ENCODE measurements around the gene PCGF6.
A peak's percentile ranks its signal among the peaks of the same experiment; 100 is the strongest.
"Not testable (repeated sequence)": the region's sequence is repeated elsewhere in the genome, so short reads cannot be mapped to it uniquely, and the experiment has no call there.

Gene PCGF6

GRCh38 chr10:103394180-103394579 is 43.2 kb upstream of the PCGF6 start:
- no peak for DNase-seq

GRCh38 chr10:103382769-103383168 is 31.8 kb upstream of the PCGF6 start:
- Mint-ChIP-seq H3K4me3 (no peak overlapping the region), H3K4me1 (no peaks in the 10 kb centered on the region), H3K27me3 (ENCODE audit: low read depth, poor library complexity) (no peaks in the 10 kb centered on the region)

More at GRCh38 chr10:103394180-103394579, 43.2 kb upstream of the PCGF6 start:
- H3K27ac Mint-ChIP-seq = peak overlapping the region; percentile 22
- TF ChIP-seq CTCF (IDR thresholded peaks at IDR 0.05) = no peak
- peak overlapping the region; percentile 100 for H3K4me3 Mint-ChIP-seq
- H3K9me3 Mint-ChIP-seq = no peaks in the 10 kb centered on the region
- peaks cover 46% of the 10 kb centered on the region for H3K36me3 Mint-ChIP-seq (ENCODE audit: low read depth)
- peaks cover 5% of the 10 kb centered on the region for H3K27me3 Mint-ChIP-seq (ENCODE audit: low read depth, poor library complexity)
- peaks cover 53% of the 10 kb centered on the region for H3K4me1 Mint-ChIP-seq

GRCh38 chr10:103374263-103374662 is 23.3 kb upstream of the PCGF6 start:
- TF ChIP-seq CTCF (IDR thresholded peaks at IDR 0.05) = no peak
- H3K36me3 Mint-ChIP-seq (ENCODE audit: low read depth) = peaks cover 28% of the 10 kb centered on the region
- no peak overlapping the region for H3K4me3 Mint-ChIP-seq
- peaks cover 5% of the 10 kb centered on the region for H3K4me1 Mint-ChIP-seq
- H3K27ac Mint-ChIP-seq = no peak overlapping the region
- H3K9me3 Mint-ChIP-seq = no peaks in the 10 kb centered on the region
- DNase-seq = no peak
- no peaks in the 10 kb centered on the region for H3K27me3 Mint-ChIP-seq (ENCODE audit: low read depth, poor library complexity)

More at GRCh38 chr10:103382769-103383168, 31.8 kb upstream of the PCGF6 start:
- TF ChIP-seq CTCF (IDR thresholded peaks at IDR 0.05) = no peak
- Mint-ChIP-seq H3K36me3 (ENCODE audit: low read depth) (peaks cover 51% of the 10 kb centered on the region), H3K9me3 (no peaks in the 10 kb centered on the region), H3K27ac (no peak overlapping the region)
- no peak for DNase-seq

GRCh38 chr10:103373544-103373943 is 22.6 kb upstream of the PCGF6 start:
- peaks cover 25% of the 10 kb centered on the region for H3K36me3 Mint-ChIP-seq (ENCODE audit: low read depth)
- no peak for DNase-seq
- H3K4me3 Mint-ChIP-seq = no peak overlapping the region
- no peaks in the 10 kb centered on the region for H3K27me3 Mint-ChIP-seq (ENCODE audit: low read depth, poor library complexity)
- H3K9me3 Mint-ChIP-seq = no peaks in the 10 kb centered on the region
- peaks cover 8% of the 10 kb centered on the region for H3K4me1 Mint-ChIP-seq
- no peak for TF ChIP-seq CTCF (IDR thresholded peaks at IDR 0.05)
- H3K27ac Mint-ChIP-seq = peak overlapping the region; percentile 27

- peak; percentile 87 for DNase-seq
- no peak for TF ChIP-seq CTCF (IDR thresholded peaks at IDR 0.05)
- H3K9me3 Mint-ChIP-seq = peaks cover 7% of the 10 kb centered on the region
- H3K27me3 Mint-ChIP-seq (ENCODE audit: low read depth, poor library complexity) = peaks cover 6% of the 10 kb centered on the region
- peaks cover 5% of the 10 kb centered on the region for H3K36me3 Mint-ChIP-seq (ENCODE audit: low read depth)
- peaks cover 17% of the 10 kb centered on the region for H3K4me1 Mint-ChIP-seq
- H3K4me3 Mint-ChIP-seq = peak within 1 kb of the TSS; percentile 88
- H3K27ac Mint-ChIP-seq = peak within 1 kb of the TSS; percentile 88
These were observed 17.0 kb upstream of the PCGF6 start, which contains the start of gene TAF5 for GRCh38 chr10:103367782-103368518. TSS of gene TAF5 (plus strand) at chr10:103367976. CDS start at chr10:103367990, 14 bp downstream.

GRCh38 chr10:103367379-103367781 is 16.4 kb upstream of the PCGF6 start:
- Mint-ChIP-seq H3K27me3 (ENCODE audit: low read depth, poor library complexity) (peaks cover 6% of the 10 kb centered on the region), H3K36me3 (ENCODE audit: low read depth) (peaks cover 5% of the 10 kb centered on the region), H3K4me1 (peaks cover 17% of the 10 kb centered on the region), H3K9me3 (peaks cover 7% of the 10 kb centered on the region), H3K27ac (peak overlapping the region; percentile 88), H3K4me3 (peak overlapping the region; percentile 88)
- DNase-seq = no peak
- no peak for TF ChIP-seq CTCF (IDR thresholded peaks at IDR 0.05)

GRCh38 chr10:103360791-103361190 is 9.9 kb upstream of the PCGF6 start:
- not testable (repeated sequence) for H3K9me3 Mint-ChIP-seq; H3K4me3 Mint-ChIP-seq; DNase-seq; H3K27ac Mint-ChIP-seq; H3K4me1 Mint-ChIP-seq; H3K36me3 Mint-ChIP-seq (ENCODE audit: low read depth)
- H3K27me3 Mint-ChIP-seq (ENCODE audit: low read depth, poor library complexity) = peaks cover 17% of the 10 kb centered on the region

- H3K27me3 Mint-ChIP-seq (ENCODE audit: low read depth, poor library complexity) = peaks cover 17% of the 10 kb centered on the region
- H3K27ac Mint-ChIP-seq; H3K9me3 Mint-ChIP-seq; DNase-seq; H3K4me1 Mint-ChIP-seq; H3K36me3 Mint-ChIP-seq (ENCODE audit: low read depth); H3K4me3 Mint-ChIP-seq: not testable (repeated sequence)
These were observed 8.6 kb upstream of the PCGF6 start for GRCh38 chr10:103359493-103359892.

Data from nephron progenitor cell (in vitro differentiated cells).